HCT116 (cell line): ENCODE data around the gene BSN. TPM values are rescaled to one million over a fixed set of nuclear protein-coding genes. Genes with fewer than 3 reads are reported as not detected.

ENCODE experiments used
- ATAC-seq: fragments of 200-7000 bp; cut with Tn5 transposase; 2 replicates; pipeline ENCODE4 v1.9.1; 2020; ENCODE audit warnings: mild to moderate bottlenecking, moderate library complexity
- BruUV-seq: library from RNA; stranded (reverse); fragments of 400-500 nt; replicated peaks from 2 replicates; lab custom pipeline; 2021; lab: Mats Ljungman, UMichigan
- CTCF ChIA-PET: fragments of 300-600 bp; sonication (Branson Sonifier 250); formaldehyde crosslinking; loops from one replicate; lab custom pipeline; 2021; ENCODE audit warnings: antibody characterized with exemption; lab: Charles Lee
- POLR2A ChIA-PET: fragments of 300-600, 350-600 bp; sonication (Branson Sonifier 250); formaldehyde crosslinking; loops from one replicate; lab custom pipeline; 2021; ENCODE audit warnings: antibody characterized with exemption; lab: Charles Lee
- RAD21 ChIA-PET, 2 experiments: fragments of 300-600 bp; sonication (Branson Sonifier 250); formaldehyde crosslinking; loops; one replicate each; lab custom pipeline; 2023; ENCODE audit warnings: low total read pairs in 2 of 2; ENCODE audit not compliant: uncharacterized antibody in 2 of 2, unreplicated experiment in 2 of 2, low non-redundant PET in 1 of 2; lab: Charles Lee
- DNase-seq: peaks from one replicate; pipeline ENCODE4 v3.0.0-alpha.2; 2010; ENCODE audit warnings: low read depth, low spot score
- H2AFZ ChIP-seq: fragments of 200-600 bp; shearing (Covaris generic), sonication (generic); 2 replicates; pipeline ENCODE4 v1.6.1; 2017; ENCODE audit warnings: low read depth, mixed run types, mixed read lengths, antibody characterized with exemption, low read length; ENCODE audit not compliant: poor library complexity, severe bottlenecking
- H3K27ac ChIP-seq: 2 replicates; pipeline ENCODE4 v1.5.1; 2012; ENCODE audit warnings: low read depth, low read length
- H3K27me3 ChIP-seq: fragments of 200-600 bp; sonication (generic); 2 replicates; pipeline ENCODE4 v1.6.1; 2016; ENCODE audit warnings: mixed run types, low read length, mixed read lengths; ENCODE audit not compliant: insufficient read depth
- H3K36me3 ChIP-seq, 2 experiments: fragments of 200-500 bp in 1 of 2; fragments of 200-600 bp in 1 of 2; sonication (Bioruptor generic) in 1 of 2; sonication (generic) in 1 of 2; 2 replicates each; pipeline versions ENCODE4 v1.5.1 to v1.6.1; 2014 to 2016; ENCODE audit warnings: low read length in 2 of 2, inconsistent platforms in 1 of 2, mixed read lengths in 1 of 2, mixed run types in 1 of 2; ENCODE audit not compliant: insufficient read depth in 2 of 2, control insufficient read depth in 1 of 2
- H3K4me1 ChIP-seq, 2 experiments: fragments of 200-600 bp in 1 of 2; sonication (generic) in 1 of 2; 2 replicates each; pipeline versions ENCODE4 v1.5.1 to v1.6.1; 2012 to 2017; ENCODE audit warnings: low read length in 2 of 2, inconsistent platforms in 1 of 2, mild to moderate bottlenecking in 1 of 2, mixed read lengths in 1 of 2, mixed run types in 1 of 2, moderate library complexity in 1 of 2; ENCODE audit not compliant: insufficient read depth in 2 of 2, control insufficient read depth in 1 of 2
- H3K4me2 ChIP-seq: fragments of 200-600 bp; sonication (generic); 2 replicates; pipeline ENCODE4 v1.6.1; 2017; ENCODE audit warnings: mixed run types, low read length, mixed read lengths
- H3K4me3 ChIP-seq, 2 experiments: fragments of 200-600 bp in 1 of 2; sonication (generic) in 1 of 2; replicated peaks in 1 of 2; 2 replicates each; pipeline ENCODE4 v1.5.1; 2011 to 2016; ENCODE audit warnings: low read length in 2 of 2, control low read depth in 1 of 2, low read depth in 1 of 2, mild to moderate bottlenecking in 1 of 2, mixed read lengths in 1 of 2, mixed run types in 1 of 2
- H3K79me2 ChIP-seq: fragments of 200-600 bp; sonication (generic); 2 replicates; pipeline ENCODE4 v1.6.1; 2017; ENCODE audit warnings: mild to moderate bottlenecking, mixed run types, low read length, moderate library complexity, mixed read lengths; ENCODE audit not compliant: insufficient read depth
- H3K9ac ChIP-seq: fragments of 200-600 bp; sonication (generic); 2 replicates; pipeline ENCODE4 v1.6.1; 2016; ENCODE audit warnings: low read length, mixed read lengths
- H3K9me2 ChIP-seq: fragments of 200-600 bp; sonication (generic), shearing (Covaris generic); 2 replicates; pipeline ENCODE4 v1.6.1; 2017; ENCODE audit warnings: mixed run types, mild to moderate bottlenecking, moderate library complexity; ENCODE audit not compliant: insufficient read depth
- H3K9me3 ChIP-seq, 2 experiments: fragments of 200-500 bp in 1 of 2; fragments of 200-600 bp in 1 of 2; sonication (Bioruptor generic) in 1 of 2; sonication (generic) in 1 of 2; 2 replicates each; pipeline ENCODE4 v1.6.1; 2014 to 2017; ENCODE audit warnings: low read length in 2 of 2, mixed read lengths in 2 of 2, inconsistent platforms in 1 of 2, low read depth in 1 of 2, mild to moderate bottlenecking in 1 of 2, mixed run types in 1 of 2, moderate library complexity in 1 of 2; ENCODE audit not compliant: control insufficient read depth in 1 of 2, insufficient read depth in 1 of 2
- H4K20me1 ChIP-seq: fragments of 200-600 bp; sonication (generic), shearing (Covaris generic); 2 replicates; pipeline ENCODE4 v1.6.1; 2017; ENCODE audit warnings: mixed run types, mild to moderate bottlenecking, moderate library complexity; ENCODE audit not compliant: insufficient read depth
- CBX3 ChIP-seq: IDR thresholded peaks from 2 replicates; pipeline ENCODE4 v1.6.1; 2012; ENCODE audit warnings: low read depth
- CEBPB ChIP-seq: IDR thresholded peaks from 2 replicates; pipeline ENCODE4 v1.6.1; 2012; ENCODE audit warnings: low read depth
- EGR1 ChIP-seq: IDR thresholded peaks from 2 replicates; pipeline ENCODE4 v1.6.1; 2012; ENCODE audit warnings: low read depth
- ELF1 ChIP-seq: IDR thresholded peaks from 2 replicates; pipeline ENCODE4 v1.6.1; 2012; ENCODE audit warnings: low read depth, borderline replicate concordance
- EZH2 ChIP-seq: fragments of 200-600 bp; sonication (generic); IDR thresholded peaks from 2 replicates; pipeline ENCODE4 v1.6.1; 2017; ENCODE audit warnings: antibody characterized with exemption, mixed run types
- FOSL1 ChIP-seq: IDR thresholded peaks from 2 replicates; pipeline ENCODE4 v1.6.1; 2012; ENCODE audit warnings: low read depth
- JUND ChIP-seq: IDR thresholded peaks from 2 replicates; pipeline ENCODE4 v1.6.1; 2012
- POLR2A ChIP-seq: IDR thresholded peaks from 2 replicates; pipeline ENCODE4 v1.7.0; 2011; ENCODE audit warnings: borderline replicate concordance; ENCODE audit not compliant: insufficient read depth, insufficient read length; ENCODE audit errors: extremely low read depth
- POLR2AphosphoS5 ChIP-seq: IDR thresholded peaks from 2 replicates; pipeline ENCODE4 v1.6.1; 2011; ENCODE audit warnings: mild to moderate bottlenecking, low read depth, low read length, moderate library complexity
- RAD21 ChIP-seq: IDR thresholded peaks from 2 replicates; pipeline ENCODE4 v1.6.1; 2012; ENCODE audit warnings: low read depth, mild to moderate bottlenecking
- REST ChIP-seq: IDR thresholded peaks from 2 replicates; pipeline ENCODE4 v1.6.1; 2012; ENCODE audit warnings: low read depth
- SIN3A ChIP-seq: IDR thresholded peaks from 2 replicates; pipeline ENCODE4 v1.6.1; 2012; ENCODE audit warnings: low read depth
- SP1 ChIP-seq: IDR thresholded peaks from 2 replicates; pipeline ENCODE4 v1.6.1; 2012; ENCODE audit warnings: low read depth
- SRF ChIP-seq: IDR thresholded peaks from 2 replicates; pipeline ENCODE4 v1.6.1; 2012; ENCODE audit warnings: low read depth
- TCF7L2 ChIP-seq: IDR thresholded peaks from 2 replicates; pipeline ENCODE4 v1.7.0; 2011; ENCODE audit warnings: borderline replicate concordance, inconsistent platforms; ENCODE audit not compliant: insufficient read depth, insufficient read length; ENCODE audit errors: extremely low read depth
- ZBTB33 ChIP-seq: IDR thresholded peaks from 2 replicates; pipeline ENCODE4 v1.6.1; 2011; ENCODE audit warnings: mild to moderate bottlenecking, low read length, moderate library complexity; ENCODE audit not compliant: insufficient replicate concordance; ENCODE audit errors: extremely low read depth
- ZFX ChIP-seq: fragments of 450-650 bp; IDR thresholded peaks from 2 replicates; pipeline ENCODE4 v1.6.1; 2017
- ZNF274 ChIP-seq: fragments of 200-500 bp; sonication (Bioruptor generic); IDR thresholded peaks from 2 replicates; pipeline ENCODE4 v1.6.1; 2014; ENCODE audit warnings: mild to moderate bottlenecking, low read depth, low read length, inconsistent platforms
- intact Hi-C: fragments of 100-400 bp; cut with micrococcal nuclease; formaldehyde crosslinking; loops from 2 replicates; pipeline ENCODE4 v1.10.0; 2022
- total RNA-seq: library from RNA; stranded (reverse); gene quantifications from one replicate; pipeline ENCODE4 v1.2.1, GENCODE V29; 2021; ENCODE audit not compliant: unreplicated experiment

The BSN gene
- total RNA-seq, 1 experiment from 2014 or later, result 1.5 TPM

- no peak for TF ChIP-seq CBX3
Observed at GRCh38 chr3:49530701-49531100, 23.6 kb upstream of the BSN start (continued).

GRCh38 chr3:49531218-49531617, 23.1 kb upstream of the BSN start:
- H3K4me2 ChIP-seq, result no peak overlapping the region
- ChIA-PET CTCF (interaction anchor here (0.5 kb wide), 1 partner anchor 52 kb away, joined by 3 read pairs; no protein-coding TSS in a partner anchor), RAD21 (no interaction called here), POLR2A (no interaction called here)
- H3K4me1 ChIP-seq, result peaks cover 0 to 19% of the 10 kb centered on the region in 2 experiments; a peak in 2 of 4 replicates
- no peaks in the 10 kb centered on the region for H3K79me2 ChIP-seq
- no peaks in the 10 kb centered on the region for H4K20me1 ChIP-seq
- H3K4me3 ChIP-seq, result no peak overlapping the region
- no peaks in the 10 kb centered on the region for H3K27me3 ChIP-seq
- H3K9ac ChIP-seq, result no peak overlapping the region
- no peaks in the 10 kb centered on the region for H3K9me2 ChIP-seq
- TF ChIP-seq SP1, result no peak
- no peak for TF ChIP-seq ZNF274
- TF ChIP-seq POLR2AphosphoS5, result no peak
- TF ChIP-seq EGR1, result no peak
- no peak for TF ChIP-seq ELF1
- no peak for TF ChIP-seq CEBPB
- no peak for TF ChIP-seq FOSL1
- TF ChIP-seq POLR2A, result no peak
- no peak for TF ChIP-seq REST
- TF ChIP-seq SRF, result no peak
- TF ChIP-seq TCF7L2, result no peak
- no peak for TF ChIP-seq ZBTB33
- no peak for TF ChIP-seq ZFX
- no peak for TF ChIP-seq EZH2
- no peak for TF ChIP-seq RAD21
- no peak for TF ChIP-seq JUND
- TF ChIP-seq SIN3A, result no peak
- ATAC-seq (no peak), DNase-seq (no peak)
- no TSS peak for BruUV-seq
- peaks cover 12 to 25% of the 10 kb centered on the region in 2 experiments; a peak in 3 of 4 replicates for H3K36me3 ChIP-seq
- H3K9me3 ChIP-seq, result no peaks in the 10 kb centered on the region
- intact Hi-C loops, result no loop called here
- H3K27ac ChIP-seq, result no peak overlapping the region
- no peak overlapping the region for H2AFZ ChIP-seq
